GM12892 (cell line): Measurements from ENCODE around the gene CDC7.
"Not testable (repeated sequence)": the region's sequence is repeated elsewhere in the genome, so short reads cannot be mapped to it uniquely, and the experiment has no call there.

ENCODE experiments used
- DNase-seq: peaks from one replicate; pipeline ENCODE4 v3.0.0; 2011; ENCODE audit not compliant: insufficient read length
- FAIRE-seq: peaks from 2 replicates; lab custom pipeline; 2011; peaks lifted over from hg19 to GRCh38; lab: Jason Lieb, UNC
- POLR2A ChIP-seq: IDR thresholded peaks from 2 replicates; pipeline ENCODE4 v1.6.1; 2011; ENCODE audit warnings: low read depth, low read length, control low read depth
- POLR2AphosphoS5 ChIP-seq: IDR thresholded peaks from 2 replicates; pipeline ENCODE4 v1.6.1; 2011; ENCODE audit warnings: low read depth, low read length, control low read depth
- TAF1 ChIP-seq: IDR thresholded peaks from 2 replicates; pipeline ENCODE4 v1.6.1; 2011; ENCODE audit warnings: low read depth, mild to moderate bottlenecking, control low read depth, low read length, borderline replicate concordance

The CDC7 gene

GRCh38 chr1:91515994-91516393, 15.3 kb downstream of the CDC7 start:
- TF ChIP-seq TAF1 (no peak), POLR2AphosphoS5 (no peak), POLR2A (no peak)
- no peak for DNase-seq

DNA sequence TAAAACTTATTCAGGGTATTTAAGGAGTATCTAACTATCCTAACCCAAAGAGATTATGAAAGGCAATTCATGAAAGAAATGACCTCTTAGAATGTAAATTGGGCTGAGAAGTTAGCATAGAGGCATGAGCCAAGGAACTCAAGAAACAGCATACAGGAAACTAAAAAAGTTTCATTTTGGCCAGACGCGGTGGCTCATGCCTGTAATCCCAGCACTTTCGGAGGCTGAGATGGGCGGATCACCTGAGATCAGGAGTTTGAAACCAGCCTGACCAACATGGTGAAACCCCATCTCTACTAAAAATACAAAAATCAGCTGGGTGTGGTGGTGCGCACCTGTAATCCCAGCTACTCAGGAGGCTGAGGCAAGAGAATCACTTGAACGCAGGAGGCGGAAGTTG, 16.0 kb downstream of the CDC7 start:
- FAIRE-seq, DNase-seq: not testable (repeated sequence)

More at GRCh38 chr1:91515994-91516393, 15.3 kb downstream of the CDC7 start:
- no peak for FAIRE-seq

DNA sequence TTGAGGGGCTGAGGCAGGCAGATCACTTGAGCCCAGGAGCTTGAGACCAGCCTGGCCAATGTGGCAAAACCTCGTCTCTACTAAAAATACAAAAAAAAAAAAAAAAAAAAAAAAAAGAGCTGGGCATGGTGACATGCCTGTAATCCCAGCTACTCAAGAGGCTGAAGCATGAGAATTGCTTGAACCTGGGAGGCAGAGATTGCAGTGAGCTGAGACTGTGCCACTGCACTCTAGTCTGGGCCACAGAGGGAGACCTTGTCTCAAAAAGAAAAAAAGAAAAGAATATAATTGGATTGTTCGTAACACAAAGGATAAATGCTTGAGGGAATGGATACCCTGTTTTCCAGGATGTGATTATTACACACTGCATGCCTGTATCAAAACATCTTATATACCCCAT, 18.5 kb downstream of the CDC7 start:
- DNase-seq, FAIRE-seq: not testable (repeated sequence)

GRCh38 chr1:91520942-91521507, 20.4 kb downstream of the CDC7 start:
- TF ChIP-seq POLR2AphosphoS5 (no peak), POLR2A (no peak), TAF1 (no peak)
- DNase-seq = no peak
- FAIRE-seq = no peak

DNA sequence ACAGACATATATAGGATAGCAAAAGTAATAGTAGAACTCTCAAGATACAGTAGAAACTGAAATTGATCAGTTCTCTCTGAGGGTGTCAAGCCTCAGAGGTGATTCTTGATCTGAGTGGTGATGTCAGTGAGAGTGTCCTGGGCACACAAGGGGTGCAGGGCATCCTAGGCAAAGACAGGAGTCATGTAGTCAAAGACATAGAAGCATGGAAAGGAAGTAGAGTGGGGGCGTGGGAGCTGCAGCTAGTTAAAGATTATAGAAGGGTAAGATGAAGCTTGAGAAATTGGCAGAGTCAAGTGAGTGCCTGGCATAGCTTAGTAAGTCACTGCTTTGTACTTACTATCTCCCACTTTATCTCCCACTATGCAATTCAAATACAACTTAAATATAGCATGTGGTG, 22.8 kb downstream of the CDC7 start:
- FAIRE-seq (peak; percentile 85), DNase-seq (no peak)
- TF ChIP-seq POLR2AphosphoS5 (no peak), POLR2A (no peak), TAF1 (no peak)

DNA sequence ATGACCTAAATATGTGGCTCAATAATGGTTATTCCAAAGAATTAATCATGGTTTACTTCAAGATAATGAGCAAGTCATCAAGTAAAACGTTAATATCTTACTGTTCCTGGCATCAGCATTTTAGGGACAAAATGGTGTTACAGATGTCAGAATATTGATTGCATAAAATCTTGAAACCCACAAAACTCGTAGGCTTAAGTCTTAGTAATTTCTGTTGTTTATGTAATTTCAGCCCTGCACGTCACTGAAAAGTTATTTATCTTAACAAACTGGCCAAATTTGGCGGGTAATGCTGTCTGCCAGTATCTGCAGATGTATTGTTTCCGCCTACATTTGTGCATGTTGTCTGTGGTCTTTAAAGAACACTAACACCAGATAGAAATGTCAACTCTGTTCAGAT, 25.8 kb downstream of the CDC7 start:
- DNase-seq (no peak), FAIRE-seq (no peak)
- TF ChIP-seq POLR2AphosphoS5 (no peak), TAF1 (no peak), POLR2A (no peak)

- TF ChIP-seq POLR2A (no peak), TAF1 (no peak), POLR2AphosphoS5 (no peak)
- no peak for DNase-seq
- no peak for FAIRE-seq
Measured at GRCh38 chr1:91527266-91527765, 26.7 kb downstream of the CDC7 start.

GRCh38 chr1:91527781-91528180, 27.1 kb downstream of the CDC7 start:
- FAIRE-seq (no peak), DNase-seq (no peak)
- TF ChIP-seq POLR2AphosphoS5 (no peak), POLR2A (no peak), TAF1 (no peak)

- DNase-seq = no peak
- TF ChIP-seq TAF1 (no peak), POLR2AphosphoS5 (no peak), POLR2A (no peak)
- FAIRE-seq = peak; percentile 36
Measured at GRCh38 chr1:91529856-91530255, 29.2 kb downstream of the CDC7 start.

DNA sequence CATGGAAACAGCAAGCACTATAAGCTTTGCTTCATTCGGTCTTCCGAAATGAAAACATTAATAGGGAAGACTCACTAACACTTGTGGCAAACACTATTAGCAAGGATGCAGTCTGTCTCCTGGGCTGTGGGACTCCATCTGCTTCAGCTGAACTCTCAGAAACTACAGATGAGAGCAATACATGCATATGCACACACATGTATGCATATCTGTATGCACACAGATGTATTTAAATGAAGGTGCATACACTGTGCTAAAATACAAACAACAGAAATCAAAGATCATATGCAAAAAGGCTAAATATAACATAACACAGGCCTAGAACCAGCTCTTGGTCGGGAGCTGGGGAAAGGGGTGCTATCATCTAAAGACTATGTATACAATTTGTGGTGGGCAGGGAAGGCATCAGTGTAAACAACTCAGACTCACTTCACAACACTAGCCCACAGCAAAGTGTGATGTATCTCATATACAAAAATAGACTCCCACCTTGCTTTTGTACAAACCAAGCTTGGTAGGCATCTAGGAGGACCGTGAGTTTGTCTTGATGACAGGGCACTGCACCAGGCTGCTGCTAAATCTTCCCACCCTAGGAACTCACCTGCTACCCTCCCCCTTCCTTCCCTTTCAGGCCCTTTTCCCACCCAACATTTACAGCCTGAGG, 32.8 kb downstream of the CDC7 start:
- DNase-seq = no peak
- TF ChIP-seq POLR2A (no peak), POLR2AphosphoS5 (no peak), TAF1 (no peak)
- FAIRE-seq = peak; percentile 78

DNA sequence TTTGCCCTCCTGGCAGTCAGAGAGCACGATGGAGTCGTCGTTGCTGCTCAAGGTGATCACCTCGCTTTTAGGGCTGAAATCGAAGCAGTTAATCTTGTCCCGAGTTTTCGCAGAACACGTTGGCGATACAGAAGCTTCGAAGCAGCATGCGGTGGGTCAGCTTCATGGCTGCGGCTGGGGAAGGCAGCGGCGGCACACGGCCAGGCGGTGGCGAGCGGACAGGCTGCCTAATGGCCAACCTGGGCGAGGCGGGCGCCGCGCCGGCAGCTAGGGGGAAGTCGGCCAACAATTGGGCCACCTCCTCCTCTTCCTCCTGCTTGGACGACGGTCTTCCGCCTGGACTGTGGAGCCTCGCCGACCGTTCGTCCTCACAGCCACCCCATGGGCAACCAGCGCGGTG, 34.8 kb downstream of the CDC7 start:
- DNase-seq (no peak), FAIRE-seq (no peak)
- TF ChIP-seq POLR2A = no peak
- TF ChIP-seq POLR2AphosphoS5 = no peak
- TF ChIP-seq TAF1 = no peak

DNA sequence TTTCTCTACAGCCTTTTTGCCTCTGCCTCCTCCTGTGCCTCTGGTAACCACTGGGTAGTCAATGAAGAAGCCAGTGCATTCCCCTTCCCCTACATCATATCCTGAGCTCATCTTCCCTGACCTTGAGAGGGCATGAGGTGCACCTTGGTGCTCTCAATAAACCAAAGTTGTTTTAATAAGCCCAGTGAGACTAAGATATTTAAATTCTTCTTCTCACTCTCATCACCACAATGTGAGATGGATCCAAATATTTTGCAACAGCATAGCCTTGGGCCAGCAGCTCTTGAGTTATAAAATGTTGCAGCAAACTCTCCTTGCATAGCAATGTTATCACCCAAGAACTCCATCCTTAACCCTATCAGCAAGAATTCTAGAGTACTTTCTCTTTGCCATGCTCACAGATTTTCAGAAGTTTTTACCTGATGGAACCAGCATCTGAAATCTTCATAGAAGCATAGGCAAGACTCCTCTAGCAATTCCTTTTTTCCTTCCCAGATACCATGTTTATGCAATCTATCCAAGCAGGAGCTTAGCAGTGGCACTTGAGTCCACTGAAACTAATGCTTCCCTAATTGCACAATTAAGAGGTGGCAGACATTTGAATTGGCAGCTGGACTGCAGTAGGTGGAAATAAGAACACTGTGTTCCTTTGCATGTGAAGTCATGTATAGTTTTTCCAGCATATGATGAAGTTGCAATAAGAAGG, 36.8 kb downstream of the CDC7 start:
- TF ChIP-seq TAF1 (no peak), POLR2AphosphoS5 (no peak), POLR2A (no peak)
- no peak for DNase-seq
- no peak for FAIRE-seq
